ENCODE measurements around the gene APBA1. TPM values are rescaled to one million over a fixed set of nuclear protein-coding genes. Genes with fewer than 3 reads are reported as not detected.
A peak's percentile ranks its signal among the peaks of the same experiment; 100 is the strongest.

APBA1 gene
- total RNA-seq, 1 experiment from 2014 or later, result 0.34 TPM

- Mint-ChIP-seq H3K9me3 (ENCODE audit: unreplicated experiment) (no peaks in the 10 kb centered on the region), H3K27ac (ENCODE audit: unreplicated experiment) (no peak overlapping the region), H3K4me1 (ENCODE audit: low read depth, unreplicated experiment) (no peaks in the 10 kb centered on the region), H3K27me3 (ENCODE audit: insufficient read depth, unreplicated experiment) (no peaks in the 10 kb centered on the region), H3K36me3 (ENCODE audit: insufficient read depth, unreplicated experiment) (no peaks in the 10 kb centered on the region), H3K4me3 (ENCODE audit: unreplicated experiment) (no peak overlapping the region)
- DNase-seq, result peak; percentile 17 to 33
- no peak overlapping the region for H3K4me3 ChIP-seq (ENCODE audit: low read depth, low read length)
- no peaks in the 10 kb centered on the region for H3K36me3 ChIP-seq (ENCODE audit: control insufficient read depth, insufficient read depth, low read length)
- H3K9me3 ChIP-seq, result no peaks in the 10 kb centered on the region
- no peaks in the 10 kb centered on the region for H3K27me3 ChIP-seq (replicated peaks; ENCODE audit: control insufficient read depth, insufficient read depth, low read length)
- intact Hi-C loops (cut with micrococcal nuclease; ENCODE audit: unreplicated experiment), result loop anchor here (2.0 to 10.0 kb wide), 2 partner anchors 127 to 453 kb away; no protein-coding TSS in a partner anchor
- BruUV-seq (replicated peaks), result no TSS peak
- no peaks in the 10 kb centered on the region for H3K4me1 ChIP-seq
- TF ChIP-seq CTCF (IDR thresholded peaks at IDR 0.05; ENCODE audit: insufficient read depth in 1 of 2, low read depth in 1 of 2, low read length in 1 of 2, severe bottlenecking in 1 of 2, unreplicated experiment in 1 of 2), result peak; percentile 37 to 43
- CTCF ChIA-PET, result interaction anchor here (0.7 kb wide), 1 partner anchor 23 kb away, joined by 3 read pairs; no protein-coding TSS in a partner anchor
- POLR2A ChIA-PET, result no interaction called here
These were observed 250.0 kb downstream of the APBA1 start for GRCh38 chr9:69421908-69422801.

GRCh38 chr9:69420611-69421270, 251.4 kb downstream of the APBA1 start:
- DNase-seq, result no peak
- no peaks in the 10 kb centered on the region for H3K4me1 Mint-ChIP-seq (ENCODE audit: low read depth, unreplicated experiment)
- TF ChIP-seq CTCF (IDR thresholded peaks at IDR 0.05; ENCODE audit: insufficient read depth in 1 of 2, low read depth in 1 of 2, low read length in 1 of 2, severe bottlenecking in 1 of 2, unreplicated experiment in 1 of 2), result no peak
- no peaks in the 10 kb centered on the region for H3K9me3 ChIP-seq
- H3K4me1 ChIP-seq, result no peaks in the 10 kb centered on the region
- H3K27ac Mint-ChIP-seq (ENCODE audit: unreplicated experiment), result no peak overlapping the region
- no peaks in the 10 kb centered on the region for H3K9me3 Mint-ChIP-seq (ENCODE audit: unreplicated experiment)
- no peaks in the 10 kb centered on the region for H3K27me3 Mint-ChIP-seq (ENCODE audit: insufficient read depth, unreplicated experiment)
- intact Hi-C loops (cut with micrococcal nuclease; ENCODE audit: unreplicated experiment), result loop anchor here (10.0 kb wide), 1 partner anchor 454 kb away; no protein-coding TSS in a partner anchor
- H3K4me3 ChIP-seq (ENCODE audit: low read depth, low read length), result no peak overlapping the region
- CTCF ChIA-PET, result no interaction called here
- no peak overlapping the region for H3K4me3 Mint-ChIP-seq (ENCODE audit: unreplicated experiment)
- H3K36me3 Mint-ChIP-seq (ENCODE audit: insufficient read depth, unreplicated experiment), result no peaks in the 10 kb centered on the region
- POLR2A ChIA-PET, result no interaction called here
- no peaks in the 10 kb centered on the region for H3K27me3 ChIP-seq (replicated peaks; ENCODE audit: control insufficient read depth, insufficient read depth, low read length)
- BruUV-seq (replicated peaks), result no TSS peak
- H3K36me3 ChIP-seq (ENCODE audit: control insufficient read depth, insufficient read depth, low read length), result no peaks in the 10 kb centered on the region

DNA sequence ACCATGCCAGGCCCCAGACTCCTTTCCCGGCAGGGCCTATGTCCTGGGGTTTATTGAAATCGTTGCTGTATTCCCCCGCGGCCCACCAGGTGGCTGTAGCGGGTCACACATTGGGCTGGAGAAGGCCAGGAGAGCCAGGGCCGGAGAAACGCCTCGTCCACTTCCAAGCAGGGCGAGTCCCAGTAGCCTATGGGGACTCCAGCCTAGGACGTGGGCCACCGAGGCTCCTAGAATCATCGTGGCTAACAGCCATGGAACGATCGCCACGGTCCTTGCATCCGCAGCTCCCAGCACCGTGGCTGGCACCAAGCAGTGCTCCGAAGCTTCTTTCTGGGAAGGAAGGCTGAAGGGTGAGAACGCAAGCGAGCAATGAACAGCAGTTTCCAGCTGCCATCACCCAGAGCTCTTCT, 259.4 kb downstream of the APBA1 start:
- Histone ChIP-seq H3K9me3 (no peaks in the 10 kb centered on the region), H3K4me3 (ENCODE audit: low read depth, low read length) (no peak overlapping the region), H3K4me1 (no peaks in the 10 kb centered on the region), H3K36me3 (ENCODE audit: control insufficient read depth, insufficient read depth, low read length) (no peaks in the 10 kb centered on the region), H3K27me3 (replicated peaks; ENCODE audit: control insufficient read depth, insufficient read depth, low read length) (no peaks in the 10 kb centered on the region)
- no peaks in the 10 kb centered on the region for H3K9me3 Mint-ChIP-seq (ENCODE audit: unreplicated experiment)
- no peaks in the 10 kb centered on the region for H3K4me1 Mint-ChIP-seq (ENCODE audit: low read depth, unreplicated experiment)
- no TSS peak for BruUV-seq (replicated peaks)
- intact Hi-C loops (cut with micrococcal nuclease; ENCODE audit: unreplicated experiment), result no loop called here
- CTCF ChIA-PET, result no interaction called here
- H3K27ac Mint-ChIP-seq (ENCODE audit: unreplicated experiment), result no peak overlapping the region
- POLR2A ChIA-PET, result no interaction called here
- peaks cover 13% of the 10 kb centered on the region for H3K27me3 Mint-ChIP-seq (ENCODE audit: insufficient read depth, unreplicated experiment)
- peak; percentile 29 to 43 for DNase-seq
- H3K4me3 Mint-ChIP-seq (ENCODE audit: unreplicated experiment), result no peak overlapping the region
- TF ChIP-seq CTCF (IDR thresholded peaks at IDR 0.05; ENCODE audit: insufficient read depth in 1 of 2, low read depth in 1 of 2, low read length in 1 of 2, severe bottlenecking in 1 of 2, unreplicated experiment in 1 of 2), result peak in 1 of 2 experiments; percentile 34
- H3K36me3 Mint-ChIP-seq (ENCODE audit: insufficient read depth, unreplicated experiment), result no peaks in the 10 kb centered on the region
